Natural killer cell (primary cell): ENCODE results near the gene PEX10. TPM values are rescaled to one million over a fixed set of nuclear protein-coding genes. Genes with fewer than 3 reads are reported as not detected.

Source experiments
- ATAC-seq, 3 donors: fragments of 150-1000 bp in 2 of 3; fragments of 200-7000 bp in 1 of 3; cut with Tn5 transposase; 1 replicate in 1 of 3; 2 replicates in 2 of 3; pipeline ENCODE4 v1.10.0; 2021; ENCODE audit warnings: mild to moderate bottlenecking in 2 of 3, moderate library complexity in 2 of 3
- DNase-seq, 2 donors: peaks; one replicate each; pipeline versions ENCODE4 v3.0.0 to v3.0.0-alpha.2; 2013 to 2021; ENCODE audit warnings: mixed read lengths in 1 of 2
- H3K27ac ChIP-seq: one replicate; pipeline ENCODE4 v1.5.1; 2013; ENCODE audit warnings: mild to moderate bottlenecking, low read length
- H3K27me3 ChIP-seq: one replicate; pipeline ENCODE4 v1.6.1; 2013; ENCODE audit warnings: low read length; ENCODE audit not compliant: control insufficient read depth, insufficient read depth
- H3K36me3 ChIP-seq: one replicate; pipeline ENCODE4 v1.6.1; 2013; ENCODE audit warnings: low read length; ENCODE audit not compliant: control insufficient read depth, insufficient read depth
- H3K4me1 ChIP-seq: one replicate; pipeline ENCODE4 v1.6.1; 2013; ENCODE audit warnings: low read length; ENCODE audit not compliant: control insufficient read depth, insufficient read depth
- H3K4me3 ChIP-seq: one replicate; pipeline ENCODE4 v1.5.1; 2013; ENCODE audit warnings: low read length
- H3K9me3 ChIP-seq: one replicate; pipeline ENCODE4 v1.6.1; 2013; ENCODE audit warnings: low read length; ENCODE audit not compliant: control insufficient read depth, insufficient read depth
- H3K27ac Mint-ChIP-seq, 2 donors: one replicate each; pipeline ENCODE4 v1.8.0; 2022; ENCODE audit warnings: mild to moderate bottlenecking in 2 of 2, mixed read lengths in 2 of 2, moderate library complexity in 1 of 2
- H3K27me3 Mint-ChIP-seq, 2 donors: one replicate each; pipeline ENCODE4 v1.8.0; 2022; ENCODE audit warnings: low read depth in 2 of 2, mixed read lengths in 2 of 2
- H3K36me3 Mint-ChIP-seq: one replicate; pipeline ENCODE4 v1.8.0; 2022; ENCODE audit warnings: mixed read lengths
- H3K4me1 Mint-ChIP-seq, 2 donors: one replicate each; pipeline ENCODE4 v1.8.0; 2022; ENCODE audit warnings: mixed read lengths in 2 of 2
- H3K4me3 Mint-ChIP-seq: one replicate; pipeline ENCODE4 v1.8.0; 2022; ENCODE audit warnings: mild to moderate bottlenecking, moderate library complexity, mixed read lengths
- H3K9me3 Mint-ChIP-seq, 2 donors: one replicate each; pipeline ENCODE4 v1.8.0; 2022; ENCODE audit warnings: mixed read lengths in 2 of 2
- WGBS: methylation state at CpG from one replicate; pipeline ENCODE4 v1.1.7; 2013; ENCODE audit warnings: missing lambda C conversion rate; ENCODE audit not compliant: insufficient coverage; 5-methylcytosine and 5-hydroxymethylcytosine counted together
- intact Hi-C: fragments of 100-400 bp; cut with micrococcal nuclease; formaldehyde crosslinking; loops from one replicate; pipeline ENCODE4 v1.14.2; 2022
- total RNA-seq, 4 donors: library from RNA; stranded (reverse); fragments of 120-200 nt in 1 of 4; gene quantifications; one replicate each; pipeline versions ENCODE4 v1.2.3 to v1.2.4, GENCODE V29; 2013 to 2022
- TF ChIP-seq, protein P1 (sequence below): fragments of 200-600 bp; IDR thresholded peaks from one replicate; pipeline ENCODE4 v1.8.0; 2022; ENCODE audit warnings: antibody characterized with exemption

Gene PEX10
- total RNA-seq, 3 donors from 2014 or later (not counting 1 experiment from before 2014, with no cell fraction given) = 8.1 to 11.1 (median 9.8) TPM

GRCh38 chr1:2372551-2373490 lies 39.5 kb downstream of the PEX10 start:
- 94% methylated on average over 36 of the region's 36 CpGs for WGBS
- no peaks in the 10 kb centered on the region for H3K4me1 Mint-ChIP-seq

GRCh38 chr1:2368053-2368744 lies 44.2 kb downstream of the PEX10 start:
- DNase-seq = no peak
- H3K4me1 ChIP-seq = no peaks in the 10 kb centered on the region
- no peaks in the 10 kb centered on the region for H3K27me3 ChIP-seq
- ATAC-seq = no peak
- Mint-ChIP-seq H3K4me1 (no peaks in the 10 kb centered on the region), H3K9me3 (peaks cover 0 to 3% of the 10 kb centered on the region in 2 donors), H3K4me3 (no peak overlapping the region), H3K36me3 (no peaks in the 10 kb centered on the region), H3K27ac (no peak overlapping the region), H3K27me3 (no peaks in the 10 kb centered on the region)
- no peaks in the 10 kb centered on the region for H3K9me3 ChIP-seq
- no peaks in the 10 kb centered on the region for H3K36me3 ChIP-seq
- TF ChIP-seq, protein P1, sequence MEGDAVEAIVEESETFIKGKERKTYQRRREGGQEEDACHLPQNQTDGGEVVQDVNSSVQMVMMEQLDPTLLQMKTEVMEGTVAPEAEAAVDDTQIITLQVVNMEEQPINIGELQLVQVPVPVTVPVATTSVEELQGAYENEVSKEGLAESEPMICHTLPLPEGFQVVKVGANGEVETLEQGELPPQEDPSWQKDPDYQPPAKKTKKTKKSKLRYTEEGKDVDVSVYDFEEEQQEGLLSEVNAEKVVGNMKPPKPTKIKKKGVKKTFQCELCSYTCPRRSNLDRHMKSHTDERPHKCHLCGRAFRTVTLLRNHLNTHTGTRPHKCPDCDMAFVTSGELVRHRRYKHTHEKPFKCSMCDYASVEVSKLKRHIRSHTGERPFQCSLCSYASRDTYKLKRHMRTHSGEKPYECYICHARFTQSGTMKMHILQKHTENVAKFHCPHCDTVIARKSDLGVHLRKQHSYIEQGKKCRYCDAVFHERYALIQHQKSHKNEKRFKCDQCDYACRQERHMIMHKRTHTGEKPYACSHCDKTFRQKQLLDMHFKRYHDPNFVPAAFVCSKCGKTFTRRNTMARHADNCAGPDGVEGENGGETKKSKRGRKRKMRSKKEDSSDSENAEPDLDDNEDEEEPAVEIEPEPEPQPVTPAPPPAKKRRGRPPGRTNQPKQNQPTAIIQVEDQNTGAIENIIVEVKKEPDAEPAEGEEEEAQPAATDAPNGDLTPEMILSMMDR = no peak
- no peak overlapping the region for H3K4me3 ChIP-seq
- intact Hi-C loops = no loop called here
- WGBS = 94% methylated on average over 8 of the region's 8 CpGs
- no peak overlapping the region for H3K27ac ChIP-seq

More at GRCh38 chr1:2372551-2373490, 39.5 kb downstream of the PEX10 start:
- H3K36me3 ChIP-seq = no peaks in the 10 kb centered on the region
- H3K36me3 Mint-ChIP-seq = no peaks in the 10 kb centered on the region
- H3K4me3 ChIP-seq = no peak overlapping the region
- no peaks in the 10 kb centered on the region for H3K27me3 ChIP-seq
- H3K27ac ChIP-seq = no peak overlapping the region
- intact Hi-C loops = no loop called here
- H3K4me1 ChIP-seq = no peaks in the 10 kb centered on the region
- TF ChIP-seq, protein P1 = no peak
- H3K4me3 Mint-ChIP-seq = no peak overlapping the region
- ATAC-seq (no peak), DNase-seq (no peak)
- no peaks in the 10 kb centered on the region for H3K27me3 Mint-ChIP-seq
- H3K9me3 Mint-ChIP-seq = no peaks in the 10 kb centered on the region
- no peaks in the 10 kb centered on the region for H3K9me3 ChIP-seq
- H3K27ac Mint-ChIP-seq = no peak overlapping the region

DNA sequence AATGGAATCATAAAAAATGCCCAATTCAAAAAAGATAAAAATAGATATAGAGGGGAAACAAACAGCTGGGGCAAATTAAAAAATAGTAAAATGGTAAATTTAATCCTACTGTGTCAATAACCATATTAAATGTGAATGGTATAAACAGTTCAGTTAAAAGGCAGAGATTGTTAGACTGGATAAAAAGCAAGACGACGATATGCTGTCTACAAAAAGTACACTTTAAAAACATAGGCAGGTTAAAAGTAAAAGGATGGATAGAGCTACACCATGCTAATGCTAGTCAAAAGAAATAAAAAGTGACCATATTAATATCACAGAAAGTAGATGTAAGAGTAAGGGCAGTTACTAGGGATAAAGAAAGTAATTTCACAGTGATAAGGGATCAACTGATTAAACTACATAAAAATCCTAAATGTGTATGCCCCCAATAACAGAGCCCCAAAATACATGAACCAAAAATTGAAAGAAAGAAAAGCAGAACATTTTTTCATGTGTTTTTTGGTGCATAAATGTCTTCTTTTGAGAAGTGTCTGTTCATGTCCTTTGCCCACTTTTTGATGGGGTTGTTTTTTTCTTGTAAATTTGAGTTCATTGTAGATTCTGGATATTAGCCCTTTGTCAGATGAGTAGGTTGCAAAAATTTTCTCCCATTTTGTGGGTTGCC lies 48.4 kb downstream of the PEX10 start:
- H3K36me3 ChIP-seq = no peaks in the 10 kb centered on the region
- Mint-ChIP-seq H3K4me3 (no peak overlapping the region), H3K36me3 (no peaks in the 10 kb centered on the region), H3K27me3 (no peaks in the 10 kb centered on the region), H3K27ac (no peak overlapping the region), H3K4me1 (no peaks in the 10 kb centered on the region), H3K9me3 (peaks cover 0 to 8% of the 10 kb centered on the region in 2 donors)
- TF ChIP-seq, protein P1 = no peak
- no peaks in the 10 kb centered on the region for H3K9me3 ChIP-seq
- no peaks in the 10 kb centered on the region for H3K27me3 ChIP-seq
- H3K4me1 ChIP-seq = no peaks in the 10 kb centered on the region
- intact Hi-C loops = no loop called here
- ATAC-seq (no peak), DNase-seq (no peak)
- H3K4me3 ChIP-seq = no peak overlapping the region
- WGBS = no CpG with 5 or more reads among the region's 2 CpGs
- no peak overlapping the region for H3K27ac ChIP-seq
